ENCODE measurements around the gene JAML. TPM values are rescaled to one million over a fixed set of nuclear protein-coding genes. Genes with fewer than 3 reads are reported as not detected.
A peak's percentile ranks its signal among the peaks of the same experiment; 100 is the strongest.

The JAML gene
- total RNA-seq, 2 experiments from 2014 or later = 67.5 to 71.4 TPM

DNA sequence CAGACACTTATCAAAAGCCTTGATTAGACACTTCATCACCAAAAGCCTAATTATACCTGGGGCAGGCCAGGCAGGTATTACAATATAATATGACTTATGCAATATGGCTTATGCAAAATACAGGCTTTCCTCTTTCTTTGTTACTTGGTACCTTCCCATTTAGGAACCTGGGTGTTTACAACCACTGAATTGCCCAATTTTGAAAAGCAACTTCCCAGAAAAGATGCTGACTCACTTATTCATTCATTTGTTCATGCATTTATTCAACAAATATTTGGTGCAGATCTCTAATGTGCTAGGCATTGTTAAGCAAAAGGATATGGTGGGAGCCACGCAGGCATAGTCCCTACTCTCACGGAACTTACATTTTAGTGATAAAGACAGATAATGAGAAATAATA is 13.6 kb upstream of the JAML start:
- DNase-seq = no peak
- H3K4me3 Mint-ChIP-seq = peak overlapping the region; percentile 10
- H3K27me3 Mint-ChIP-seq (ENCODE audit: low read depth) = no peaks in the 10 kb centered on the region
- H3K27ac Mint-ChIP-seq = peak overlapping the region; percentile 75
- peaks cover 33% of the 10 kb centered on the region for H3K36me3 Mint-ChIP-seq (ENCODE audit: low read depth)
- intact Hi-C loops (cut with micrococcal nuclease) = no loop called here
- peaks cover 88% of the 10 kb centered on the region for H3K4me1 Mint-ChIP-seq (ENCODE audit: low read depth)
- CTCF ChIA-PET = interaction anchor here (1.6 to 2.0 kb wide), 2 partner anchors 20 to 40 kb away, joined by 4 to 10 read pairs; no protein-coding TSS in a partner anchor
- H3K9me3 Mint-ChIP-seq = no peaks in the 10 kb centered on the region

DNA sequence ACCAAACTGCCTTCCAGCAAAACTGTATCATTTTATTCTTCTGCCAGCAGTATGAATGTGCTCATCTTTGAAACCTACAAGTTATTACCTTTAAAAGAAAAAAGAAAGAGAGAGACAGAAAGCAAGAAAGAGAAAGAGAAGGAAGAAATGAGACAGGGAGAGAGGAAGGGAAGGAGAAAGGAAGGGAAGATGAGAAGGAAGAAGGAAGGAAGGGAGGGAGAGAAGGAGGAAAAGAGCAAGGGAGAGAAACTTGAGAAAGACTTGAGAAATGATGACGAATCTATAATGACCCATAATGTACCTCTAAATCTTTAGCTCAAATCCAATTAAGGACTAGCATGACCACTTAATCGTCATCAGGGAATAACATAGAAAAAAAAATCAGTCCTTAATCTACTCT is 11.4 kb upstream of the JAML start:
- intact Hi-C loops (cut with micrococcal nuclease) = no loop called here
- H3K36me3 Mint-ChIP-seq (ENCODE audit: low read depth) = peaks cover 40% of the 10 kb centered on the region
- peak overlapping the region; percentile 32 for H3K27ac Mint-ChIP-seq
- no peak overlapping the region for H3K4me3 Mint-ChIP-seq
- CTCF ChIA-PET = interaction anchor here (1.6 kb wide), 1 partner anchor 38 kb away, joined by 4 read pairs; no protein-coding TSS in a partner anchor
- H3K27me3 Mint-ChIP-seq (ENCODE audit: low read depth) = no peaks in the 10 kb centered on the region
- peaks cover 76% of the 10 kb centered on the region for H3K4me1 Mint-ChIP-seq (ENCODE audit: low read depth)
- H3K9me3 Mint-ChIP-seq = no peaks in the 10 kb centered on the region
- no peak for DNase-seq

DNA sequence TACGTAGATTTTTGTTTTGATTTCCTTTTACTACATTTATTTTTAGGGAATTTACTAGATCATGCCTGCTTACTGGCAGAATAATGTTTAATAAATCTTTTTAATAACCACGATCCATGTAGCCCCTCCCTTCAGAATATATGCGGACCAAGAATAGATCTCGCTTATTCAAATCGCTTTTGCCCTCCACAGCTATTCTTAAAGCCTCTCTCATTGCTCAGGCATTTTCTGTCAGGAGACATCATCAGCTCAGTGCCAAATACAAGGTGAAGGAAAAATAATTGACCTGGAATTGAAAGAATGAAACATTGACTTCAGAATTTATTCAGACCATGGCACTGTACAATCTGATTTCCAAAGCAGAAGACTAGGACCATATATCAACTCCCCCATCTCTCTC is 10.0 kb upstream of the JAML start:
- H3K27me3 Mint-ChIP-seq (ENCODE audit: low read depth) = no peaks in the 10 kb centered on the region
- peak overlapping the region; percentile 78 for H3K27ac Mint-ChIP-seq
- CTCF ChIA-PET = interaction anchor here (0.9 kb wide), 1 partner anchor 10 kb away, joined by 3 read pairs; no protein-coding TSS in a partner anchor
- DNase-seq = no peak
- peaks cover 63% of the 10 kb centered on the region for H3K4me1 Mint-ChIP-seq (ENCODE audit: low read depth)
- intact Hi-C loops (cut with micrococcal nuclease) = no loop called here
- no peak overlapping the region for H3K4me3 Mint-ChIP-seq
- H3K9me3 Mint-ChIP-seq = no peaks in the 10 kb centered on the region
- H3K36me3 Mint-ChIP-seq (ENCODE audit: low read depth) = peaks cover 43% of the 10 kb centered on the region

DNA sequence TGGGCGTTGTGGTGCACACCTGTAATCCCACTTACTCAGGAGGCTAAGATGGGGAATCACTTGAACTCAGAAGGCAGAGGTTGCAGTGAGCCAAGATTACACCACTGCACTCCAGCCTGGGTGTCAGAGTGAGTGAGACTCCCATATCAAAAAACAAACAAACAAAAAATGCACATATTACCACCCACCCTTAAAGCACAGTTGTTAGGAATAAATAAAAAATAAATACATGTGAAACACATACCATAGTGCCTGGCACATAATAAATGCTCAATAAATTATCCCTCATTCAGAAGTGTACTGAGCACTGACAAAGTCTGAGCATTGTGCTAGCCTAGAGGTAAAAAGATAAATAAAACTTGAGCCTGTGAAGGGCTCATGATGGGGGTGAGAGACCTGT is 9.0 kb upstream of the JAML start:
- CTCF ChIA-PET = interaction anchor here (0.8 to 1.6 kb wide), 3 partner anchors 9 to 62 kb away, joined by 3 to 6 read pairs (median 6); partner anchors contain the start of gene JAML
- Mint-ChIP-seq H3K4me3 (no peak overlapping the region), H3K27ac (peak overlapping the region; percentile 87), H3K9me3 (no peaks in the 10 kb centered on the region), H3K4me1 (ENCODE audit: low read depth) (peaks cover 56% of the 10 kb centered on the region), H3K27me3 (ENCODE audit: low read depth) (no peaks in the 10 kb centered on the region), H3K36me3 (ENCODE audit: low read depth) (peaks cover 49% of the 10 kb centered on the region)
- intact Hi-C loops (cut with micrococcal nuclease) = no loop called here
- DNase-seq = no peak

DNA sequence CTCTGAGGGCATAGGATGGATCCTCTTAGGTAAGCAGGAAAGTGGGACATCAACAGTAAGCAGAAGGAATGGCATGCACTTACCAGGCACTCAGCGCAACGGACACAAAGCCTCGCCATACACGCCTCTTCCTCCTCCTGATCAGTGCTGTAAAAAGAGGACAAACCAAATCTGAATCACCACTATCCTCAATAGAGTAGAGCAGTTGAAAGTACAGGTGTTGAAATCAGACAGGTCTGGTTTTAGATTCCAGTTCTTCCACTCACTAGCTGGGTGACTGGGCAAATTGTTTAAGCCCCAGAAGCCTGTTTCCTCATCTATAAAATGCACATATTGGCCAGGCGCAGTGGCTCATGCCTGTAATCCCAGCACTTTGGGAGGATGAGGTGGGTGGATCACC is 8.6 kb upstream of the JAML start:
- intact Hi-C loops (cut with micrococcal nuclease) = no loop called here
- peak overlapping the region; percentile 87 for H3K27ac Mint-ChIP-seq
- CTCF ChIA-PET = interaction anchor here (0.8 to 1.6 kb wide), 4 partner anchors 8 to 62 kb away, joined by 3 to 7 read pairs (median 6); partner anchors contain the start of gene JAML
- H3K9me3 Mint-ChIP-seq = no peaks in the 10 kb centered on the region
- H3K36me3 Mint-ChIP-seq (ENCODE audit: low read depth) = peaks cover 46% of the 10 kb centered on the region
- peaks cover 52% of the 10 kb centered on the region for H3K4me1 Mint-ChIP-seq (ENCODE audit: low read depth)
- no peak overlapping the region for H3K4me3 Mint-ChIP-seq
- H3K27me3 Mint-ChIP-seq (ENCODE audit: low read depth) = no peaks in the 10 kb centered on the region
- no peak for DNase-seq

DNA sequence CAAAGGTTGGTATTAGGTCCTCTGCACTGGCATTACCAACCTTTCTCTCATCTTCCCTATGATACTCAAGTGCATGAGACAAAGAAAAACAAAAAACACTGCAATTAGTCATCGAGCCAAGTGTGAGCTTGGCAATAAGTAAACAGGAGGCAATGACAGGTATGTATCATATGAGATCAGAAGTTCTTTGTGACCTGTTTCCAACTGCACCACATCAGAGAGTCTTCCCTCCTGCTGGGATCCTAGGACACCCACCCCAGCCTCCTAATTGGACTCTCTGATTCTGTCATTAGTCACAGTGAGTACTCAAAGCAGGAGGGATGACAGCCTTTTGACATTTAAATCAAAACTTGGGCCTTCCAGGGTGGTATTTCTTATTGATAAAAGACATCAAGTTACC is 7.8 kb upstream of the JAML start:
- Mint-ChIP-seq H3K4me1 (ENCODE audit: low read depth) (peaks cover 46% of the 10 kb centered on the region), H3K27ac (peak overlapping the region; percentile 87), H3K4me3 (no peak overlapping the region), H3K36me3 (ENCODE audit: low read depth) (peaks cover 49% of the 10 kb centered on the region), H3K9me3 (no peaks in the 10 kb centered on the region), H3K27me3 (ENCODE audit: low read depth) (no peaks in the 10 kb centered on the region)
- CTCF ChIA-PET = interaction anchor here (1.0 to 1.6 kb wide), 2 partner anchors 17 to 63 kb away, joined by 6 to 7 read pairs; no protein-coding TSS in a partner anchor
- intact Hi-C loops (cut with micrococcal nuclease) = loop anchor here (1.0 kb wide), 5 partner anchors 9 to 106 kb away; partner anchors contain the start of gene MPZL2
- DNase-seq = peak; percentile 88

DNA sequence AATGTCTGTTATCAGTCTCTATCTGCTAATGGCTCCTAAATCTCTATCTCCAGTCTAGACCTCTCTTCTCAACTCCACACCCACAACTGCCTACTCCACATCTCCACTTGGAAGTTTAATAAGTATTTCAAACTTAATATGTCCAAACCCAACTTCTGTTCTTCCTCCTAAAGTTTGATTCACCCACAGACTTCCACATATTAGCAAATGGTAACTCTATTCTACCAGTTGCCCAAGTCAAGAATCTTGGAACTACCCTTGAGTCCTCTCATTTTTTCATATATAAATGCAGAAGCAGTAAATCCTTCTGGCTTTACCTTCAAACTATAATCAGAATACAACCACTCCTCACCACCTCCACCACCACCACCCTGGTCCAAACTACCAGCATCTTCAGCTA is 6.7 kb upstream of the JAML start:
- Mint-ChIP-seq H3K9me3 (no peaks in the 10 kb centered on the region), H3K36me3 (ENCODE audit: low read depth) (peaks cover 53% of the 10 kb centered on the region), H3K4me1 (ENCODE audit: low read depth) (peaks cover 36% of the 10 kb centered on the region), H3K27ac (no peak overlapping the region), H3K4me3 (no peak overlapping the region), H3K27me3 (ENCODE audit: low read depth) (no peaks in the 10 kb centered on the region)
- intact Hi-C loops (cut with micrococcal nuclease) = no loop called here
- no peak for DNase-seq
- CTCF ChIA-PET = interaction anchor here (1.2 kb wide), 1 partner anchor 17 kb away, joined by 3 read pairs; no protein-coding TSS in a partner anchor

DNA sequence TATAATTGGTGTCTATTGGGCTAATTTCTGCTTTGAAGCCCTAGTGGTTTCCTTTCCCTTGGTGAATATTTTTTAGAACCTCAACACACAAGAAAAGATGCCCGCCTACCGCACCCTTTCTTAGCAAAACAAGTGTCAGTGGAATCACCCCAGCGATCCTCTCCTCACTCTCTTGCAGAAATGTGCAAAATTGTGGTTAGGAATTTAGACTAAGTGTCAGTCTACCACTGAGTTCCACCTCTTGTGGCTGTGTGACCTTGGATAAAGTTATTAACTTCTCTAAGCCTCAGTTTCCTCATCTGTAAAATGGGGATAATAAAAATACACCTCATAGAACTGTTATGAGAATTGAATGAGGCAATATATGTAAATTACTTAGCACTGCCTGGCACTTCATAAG is 5.3 kb upstream of the JAML start:
- CTCF ChIA-PET = interaction anchor here (0.8 to 2.6 kb wide), 6 partner anchors 12 to 65 kb away, joined by 3 to 13 read pairs (median 4); no protein-coding TSS in a partner anchor
- DNase-seq = peak; percentile 48
- no peak overlapping the region for H3K4me3 Mint-ChIP-seq
- H3K36me3 Mint-ChIP-seq (ENCODE audit: low read depth) = peaks cover 56% of the 10 kb centered on the region
- intact Hi-C loops (cut with micrococcal nuclease) = no loop called here
- H3K27ac Mint-ChIP-seq = peak overlapping the region; percentile 89
- H3K9me3 Mint-ChIP-seq = peaks cover 6% of the 10 kb centered on the region
- H3K27me3 Mint-ChIP-seq (ENCODE audit: low read depth) = no peaks in the 10 kb centered on the region
- peaks cover 33% of the 10 kb centered on the region for H3K4me1 Mint-ChIP-seq (ENCODE audit: low read depth)

DNA sequence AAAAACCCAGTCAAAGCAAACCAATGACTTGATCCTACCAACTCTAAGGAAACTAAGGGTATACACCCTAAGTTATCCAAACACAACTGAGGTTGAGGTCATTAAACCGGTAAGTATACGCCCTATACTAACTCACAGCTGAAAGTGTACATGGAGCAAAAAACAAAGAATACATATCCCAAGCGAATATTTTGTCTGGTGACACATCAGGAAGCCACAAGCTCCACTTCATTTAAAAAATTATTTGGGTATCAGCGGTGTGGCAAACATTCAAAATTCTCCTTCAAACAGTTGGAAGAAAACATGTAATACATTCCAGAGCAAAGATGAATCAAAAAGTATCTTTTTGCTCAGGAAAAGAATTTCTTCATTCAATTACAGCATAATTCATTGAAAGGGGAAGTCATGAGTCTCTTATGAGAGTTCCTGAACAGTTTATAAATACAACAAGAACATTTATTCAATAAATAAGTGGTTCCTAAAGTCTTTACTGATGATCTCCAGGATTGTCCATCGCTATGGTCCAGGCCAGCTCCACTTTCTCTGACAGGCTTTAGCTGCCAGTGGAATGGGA is 4.5 kb upstream of the JAML start:
- DNase-seq = peak; percentile 1
- CTCF ChIA-PET = interaction anchor here (0.8 to 2.6 kb wide), 6 partner anchors 13 to 66 kb away, joined by 3 to 13 read pairs (median 4); no protein-coding TSS in a partner anchor
- H3K27me3 Mint-ChIP-seq (ENCODE audit: low read depth) = no peaks in the 10 kb centered on the region
- H3K9me3 Mint-ChIP-seq = peaks cover 7% of the 10 kb centered on the region
- peak overlapping the region; percentile 89 for H3K27ac Mint-ChIP-seq
- intact Hi-C loops (cut with micrococcal nuclease) = loop anchor here (1.0 to 10.0 kb wide), 4 partner anchors 23 to 1135 kb away; partner anchors contain the start of genes C2CD2L, DPAGT1 and SIK3
- peaks cover 33% of the 10 kb centered on the region for H3K4me1 Mint-ChIP-seq (ENCODE audit: low read depth)
- H3K4me3 Mint-ChIP-seq = peak overlapping the region; percentile 17
- peaks cover 58% of the 10 kb centered on the region for H3K36me3 Mint-ChIP-seq (ENCODE audit: low read depth)

DNA sequence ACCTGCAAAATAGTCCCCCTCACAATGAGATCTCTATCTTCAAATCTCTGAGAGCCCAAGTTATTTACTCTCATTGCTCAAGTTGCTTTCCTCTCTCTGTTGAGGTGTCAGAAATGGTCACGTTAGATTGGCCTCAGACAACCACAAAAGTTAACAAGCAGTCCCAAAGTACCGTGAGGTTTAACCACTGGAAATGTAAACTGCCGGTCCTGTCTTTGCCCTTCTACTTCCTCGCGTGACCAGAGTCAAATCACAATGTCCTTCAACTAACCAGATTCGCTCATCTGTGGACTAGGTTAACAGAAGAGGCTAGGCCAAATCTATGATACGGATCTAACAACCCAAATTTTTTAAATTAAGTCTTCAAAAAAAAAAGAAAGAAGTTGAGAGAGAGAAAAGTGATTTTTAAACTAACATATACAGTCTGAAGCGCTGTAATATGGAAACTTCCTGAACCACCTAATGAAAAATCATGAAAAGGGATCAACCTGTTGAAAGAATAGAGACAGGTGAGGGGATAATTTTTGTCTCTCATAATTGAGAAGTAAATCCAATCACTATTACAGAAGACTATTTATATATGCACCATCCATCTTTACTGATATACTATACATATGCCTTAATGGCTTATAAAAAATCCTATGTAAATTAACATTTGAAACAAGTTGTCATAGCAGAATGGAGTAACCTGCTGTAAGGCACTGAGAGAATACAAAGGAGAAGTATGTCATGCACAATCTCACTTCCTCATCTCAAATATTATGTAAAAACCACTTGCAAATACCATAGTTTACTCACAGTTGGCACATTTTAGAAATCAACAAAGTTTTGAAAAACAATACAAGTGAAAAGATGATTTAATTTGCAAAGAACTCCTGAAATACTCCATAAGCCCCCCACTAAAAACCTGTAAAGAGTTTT is 3.3 kb upstream of the JAML start:
- peak overlapping the region; percentile 89 for H3K27ac Mint-ChIP-seq
- H3K27me3 Mint-ChIP-seq (ENCODE audit: low read depth) = no peaks in the 10 kb centered on the region
- CTCF ChIA-PET = interaction anchor here (1.0 to 2.6 kb wide), 6 partner anchors 11 to 17 kb away, joined by 3 to 13 read pairs (median 4); no protein-coding TSS in a partner anchor
- intact Hi-C loops (cut with micrococcal nuclease) = loop anchor here (10.0 kb wide), 3 partner anchors 647 to 1133 kb away; partner anchors contain the start of genes C2CD2L, DPAGT1 and SIK3
- H3K9me3 Mint-ChIP-seq = peaks cover 7% of the 10 kb centered on the region
- peak overlapping the region; percentile 3 for H3K4me3 Mint-ChIP-seq
- DNase-seq = peak; percentile 30
- H3K36me3 Mint-ChIP-seq (ENCODE audit: low read depth) = peaks cover 53% of the 10 kb centered on the region
- H3K4me1 Mint-ChIP-seq (ENCODE audit: low read depth) = peaks cover 20% of the 10 kb centered on the region

DNA sequence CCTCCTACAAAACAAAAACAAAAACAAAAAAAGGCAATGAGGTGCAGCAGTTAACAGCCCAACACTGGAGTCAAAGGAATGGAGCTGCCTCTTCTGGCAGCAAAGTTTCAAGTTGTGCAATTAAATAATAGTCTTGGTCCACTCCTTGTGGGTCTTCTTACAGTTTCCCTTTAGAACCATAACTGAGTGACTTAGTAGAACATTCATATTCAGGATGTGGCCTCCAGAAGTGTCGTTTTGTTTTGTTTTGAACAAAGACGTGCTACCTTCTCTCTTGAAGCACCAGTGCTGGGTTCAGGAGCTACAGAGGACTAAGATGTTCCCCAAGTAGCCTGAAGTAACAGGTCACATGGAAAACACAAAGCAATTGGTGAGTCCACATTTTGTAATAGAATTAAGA is 2.0 kb upstream of the JAML start:
- H3K27ac Mint-ChIP-seq = peak overlapping the region; percentile 89
- H3K4me1 Mint-ChIP-seq (ENCODE audit: low read depth) = peaks cover 24% of the 10 kb centered on the region
- CTCF ChIA-PET = interaction anchor here (0.6 to 2.2 kb wide), 10 partner anchors 10 to 126 kb away, joined by 3 to 9 read pairs (median 4); no protein-coding TSS in a partner anchor
- H3K36me3 Mint-ChIP-seq (ENCODE audit: low read depth) = peaks cover 57% of the 10 kb centered on the region
- intact Hi-C loops (cut with micrococcal nuclease) = loop anchor here (10.0 kb wide), 3 partner anchors 648 to 1132 kb away; partner anchors contain the start of genes C2CD2L, DPAGT1 and SIK3
- H3K9me3 Mint-ChIP-seq = peaks cover 7% of the 10 kb centered on the region
- no peaks in the 10 kb centered on the region for H3K27me3 Mint-ChIP-seq (ENCODE audit: low read depth)
- H3K4me3 Mint-ChIP-seq = peak overlapping the region; percentile 36
- peak; percentile 54 for DNase-seq

All from activated naive CD4-positive, alpha-beta T cell treated with anti-CD3 and anti-CD28 coated beads for 36 hours (primary cell).